ENCODE results near the gene TRDMT1. TPM values are rescaled to one million over a fixed set of nuclear protein-coding genes. Genes with fewer than 3 reads are reported as not detected.

TRDMT1 gene
- total RNA-seq, 1 donor from 2014 or later, result 14.3 TPM

GRCh38 chr10:17171141-17171641 lies 30.3 kb downstream of the TRDMT1 start:
- Mint-ChIP-seq H3K27me3 (no peaks in the 10 kb centered on the region), H3K4me3 (ENCODE audit: low read depth) (no peak overlapping the region), H3K9me3 (ENCODE audit: low read depth) (no peaks in the 10 kb centered on the region), H3K36me3 (ENCODE audit: insufficient read depth) (no peaks in the 10 kb centered on the region), H3K4me1 (ENCODE audit: low read depth) (peaks cover 5% of the 10 kb centered on the region), H3K27ac (no peak overlapping the region)
- TF ChIP-seq, protein P1, sequence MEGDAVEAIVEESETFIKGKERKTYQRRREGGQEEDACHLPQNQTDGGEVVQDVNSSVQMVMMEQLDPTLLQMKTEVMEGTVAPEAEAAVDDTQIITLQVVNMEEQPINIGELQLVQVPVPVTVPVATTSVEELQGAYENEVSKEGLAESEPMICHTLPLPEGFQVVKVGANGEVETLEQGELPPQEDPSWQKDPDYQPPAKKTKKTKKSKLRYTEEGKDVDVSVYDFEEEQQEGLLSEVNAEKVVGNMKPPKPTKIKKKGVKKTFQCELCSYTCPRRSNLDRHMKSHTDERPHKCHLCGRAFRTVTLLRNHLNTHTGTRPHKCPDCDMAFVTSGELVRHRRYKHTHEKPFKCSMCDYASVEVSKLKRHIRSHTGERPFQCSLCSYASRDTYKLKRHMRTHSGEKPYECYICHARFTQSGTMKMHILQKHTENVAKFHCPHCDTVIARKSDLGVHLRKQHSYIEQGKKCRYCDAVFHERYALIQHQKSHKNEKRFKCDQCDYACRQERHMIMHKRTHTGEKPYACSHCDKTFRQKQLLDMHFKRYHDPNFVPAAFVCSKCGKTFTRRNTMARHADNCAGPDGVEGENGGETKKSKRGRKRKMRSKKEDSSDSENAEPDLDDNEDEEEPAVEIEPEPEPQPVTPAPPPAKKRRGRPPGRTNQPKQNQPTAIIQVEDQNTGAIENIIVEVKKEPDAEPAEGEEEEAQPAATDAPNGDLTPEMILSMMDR (IDR thresholded peaks at IDR 0.05; ENCODE audit: unreplicated experiment), result no peak
- no peak for DNase-seq (ENCODE audit: low spot score, unreplicated experiment)

GRCh38 chr10:17169803-17170202 lies 31.7 kb downstream of the TRDMT1 start:
- no peak overlapping the region for H3K4me3 Mint-ChIP-seq (ENCODE audit: low read depth)
- no peak for DNase-seq (ENCODE audit: low spot score, unreplicated experiment)
- peaks cover under 1% of the 10 kb centered on the region for H3K36me3 Mint-ChIP-seq (ENCODE audit: insufficient read depth)
- H3K27ac Mint-ChIP-seq, result no peak overlapping the region
- peaks cover under 1% of the 10 kb centered on the region for H3K9me3 Mint-ChIP-seq (ENCODE audit: low read depth)
- no peaks in the 10 kb centered on the region for H3K27me3 Mint-ChIP-seq
- H3K4me1 Mint-ChIP-seq (ENCODE audit: low read depth), result peaks cover 5% of the 10 kb centered on the region
- TF ChIP-seq, protein P1 (IDR thresholded peaks at IDR 0.05; ENCODE audit: unreplicated experiment), result no peak

DNA sequence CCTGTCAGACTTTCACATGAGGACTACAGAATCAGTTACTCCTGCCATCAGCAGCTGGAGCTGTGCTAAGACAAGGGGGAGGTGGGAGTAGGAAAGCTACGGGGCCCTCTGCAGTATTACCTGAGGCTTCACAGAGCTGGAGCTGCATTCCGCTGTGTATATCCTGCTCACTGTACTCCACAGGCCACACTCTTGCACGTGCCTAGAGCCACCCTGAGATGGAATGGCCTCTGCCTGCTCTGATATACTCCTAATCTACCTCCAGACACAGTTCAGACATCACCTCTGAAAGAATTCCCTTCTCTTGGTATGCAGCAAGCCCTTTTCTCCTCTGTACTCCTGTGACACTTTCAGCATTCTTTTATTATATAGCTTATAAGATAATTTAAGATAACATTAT lies 34.8 kb downstream of the TRDMT1 start:
- TF ChIP-seq, protein P1 (IDR thresholded peaks at IDR 0.05; ENCODE audit: unreplicated experiment), result no peak
- H3K27me3 Mint-ChIP-seq, result no peaks in the 10 kb centered on the region
- no peak for DNase-seq (ENCODE audit: low spot score, unreplicated experiment)
- peaks cover 9% of the 10 kb centered on the region for H3K4me1 Mint-ChIP-seq (ENCODE audit: low read depth)
- H3K9me3 Mint-ChIP-seq (ENCODE audit: low read depth), result peaks cover 9% of the 10 kb centered on the region
- H3K36me3 Mint-ChIP-seq (ENCODE audit: insufficient read depth), result peaks cover 4% of the 10 kb centered on the region
- H3K27ac Mint-ChIP-seq, result no peak overlapping the region
- no peak overlapping the region for H3K4me3 Mint-ChIP-seq (ENCODE audit: low read depth)

DNA sequence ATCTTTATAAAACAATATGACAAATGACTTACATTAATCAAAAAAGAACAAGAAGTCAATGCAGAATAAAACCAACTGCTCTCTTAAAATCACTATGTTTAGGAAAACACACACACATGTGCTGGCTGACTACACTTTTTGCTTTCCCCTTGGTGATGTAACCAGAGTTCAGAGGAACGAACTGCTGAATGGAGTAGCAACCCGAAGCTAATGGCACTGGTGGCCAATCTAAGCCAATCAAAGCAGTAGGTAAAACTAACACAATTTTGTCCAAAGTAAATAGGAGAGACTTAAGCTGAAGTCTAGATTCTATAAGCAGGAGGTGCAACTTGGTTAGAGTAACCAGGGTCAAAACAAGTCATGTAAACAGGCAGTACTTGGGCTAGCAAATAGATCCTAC lies 38.6 kb downstream of the TRDMT1 start:
- TF ChIP-seq, protein P1 (IDR thresholded peaks at IDR 0.05; ENCODE audit: unreplicated experiment), result no peak
- Mint-ChIP-seq H3K9me3 (ENCODE audit: low read depth) (peaks cover 9% of the 10 kb centered on the region), H3K4me3 (ENCODE audit: low read depth) (no peak overlapping the region), H3K4me1 (ENCODE audit: low read depth) (peaks cover 4% of the 10 kb centered on the region), H3K27ac (no peak overlapping the region), H3K27me3 (no peaks in the 10 kb centered on the region), H3K36me3 (ENCODE audit: insufficient read depth) (peaks cover 4% of the 10 kb centered on the region)
- no peak for DNase-seq (ENCODE audit: low spot score, unreplicated experiment)

DNA sequence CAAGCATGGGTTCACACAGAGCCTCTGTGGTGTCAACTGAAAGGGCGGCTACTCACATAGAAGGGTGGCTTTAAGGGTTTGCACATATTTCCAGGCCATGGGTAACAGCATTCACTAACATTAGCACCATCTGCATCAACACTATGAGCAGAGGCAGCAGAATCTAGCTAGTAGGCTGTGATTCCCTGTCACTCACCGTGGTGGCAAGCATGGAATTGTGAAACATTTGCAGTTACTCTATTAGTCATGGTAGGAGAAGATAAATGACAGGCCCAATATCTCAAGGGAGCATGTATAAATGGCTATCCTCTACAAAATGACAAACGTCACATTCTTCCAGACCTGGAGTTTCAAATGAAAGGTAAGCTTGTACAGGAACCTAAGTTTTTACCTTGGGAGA lies 39.7 kb downstream of the TRDMT1 start:
- TF ChIP-seq, protein P1 (IDR thresholded peaks at IDR 0.05; ENCODE audit: unreplicated experiment), result no peak
- Mint-ChIP-seq H3K9me3 (ENCODE audit: low read depth) (peaks cover 9% of the 10 kb centered on the region), H3K27ac (no peak overlapping the region), H3K27me3 (no peaks in the 10 kb centered on the region), H3K4me1 (ENCODE audit: low read depth) (peaks cover 4% of the 10 kb centered on the region), H3K4me3 (ENCODE audit: low read depth) (no peak overlapping the region), H3K36me3 (ENCODE audit: insufficient read depth) (peaks cover 4% of the 10 kb centered on the region)
- no peak for DNase-seq (ENCODE audit: low spot score, unreplicated experiment)

Data from progenitor cell of endocrine pancreas (in vitro differentiated cells).